UCSD-AML1 (cell line): ENCODE results near the gene IVD.

Experiments
- DNase-seq: peaks from one replicate; lab custom pipeline; 2025; ENCODE audit not compliant: unreplicated experiment; lab: John Stamatoyannopoulos, UW

The IVD gene

DNA sequence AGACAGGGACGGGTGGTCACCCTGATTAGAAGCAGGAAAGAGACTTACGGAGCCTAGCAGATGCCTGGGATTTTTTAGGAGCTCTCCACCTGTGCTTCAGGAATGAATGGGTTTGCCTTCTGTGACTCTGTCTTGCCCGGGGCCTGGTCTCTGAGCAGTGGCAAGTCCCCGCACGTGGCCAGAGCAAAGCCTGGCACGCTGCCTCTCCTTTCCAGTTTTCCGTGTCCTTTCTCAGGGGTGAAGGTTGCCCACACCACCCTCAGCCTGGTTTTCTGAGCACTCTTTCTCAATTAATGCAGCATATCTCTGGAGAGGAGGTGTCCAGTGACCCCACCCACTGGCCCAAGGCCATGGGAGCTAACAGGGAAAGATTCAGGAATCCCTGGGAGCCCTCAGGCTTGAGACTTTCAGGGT is 50.7 kb downstream of the IVD start:
- no peak for DNase-seq

DNA sequence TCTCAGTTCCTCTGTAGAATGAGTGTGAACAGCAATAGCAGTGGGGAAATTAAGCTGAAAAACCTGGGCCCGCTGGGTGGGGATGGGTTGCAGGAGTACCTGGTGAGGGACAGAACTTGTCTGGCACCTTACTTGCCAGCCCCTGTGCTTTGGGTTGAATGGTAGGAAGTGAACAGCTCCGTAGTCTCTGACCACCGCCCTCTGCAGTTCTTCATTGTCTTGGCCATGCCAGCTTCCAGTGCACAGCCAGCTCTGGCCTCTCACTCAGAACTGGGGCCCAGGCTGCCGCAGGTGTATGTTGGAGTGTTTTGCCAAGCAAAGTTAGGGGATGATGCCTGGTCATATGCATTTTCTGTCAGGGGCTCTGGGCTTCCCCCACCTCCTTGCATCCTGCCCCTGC is 51.1 kb downstream of the IVD start:
- DNase-seq = no peak

DNA sequence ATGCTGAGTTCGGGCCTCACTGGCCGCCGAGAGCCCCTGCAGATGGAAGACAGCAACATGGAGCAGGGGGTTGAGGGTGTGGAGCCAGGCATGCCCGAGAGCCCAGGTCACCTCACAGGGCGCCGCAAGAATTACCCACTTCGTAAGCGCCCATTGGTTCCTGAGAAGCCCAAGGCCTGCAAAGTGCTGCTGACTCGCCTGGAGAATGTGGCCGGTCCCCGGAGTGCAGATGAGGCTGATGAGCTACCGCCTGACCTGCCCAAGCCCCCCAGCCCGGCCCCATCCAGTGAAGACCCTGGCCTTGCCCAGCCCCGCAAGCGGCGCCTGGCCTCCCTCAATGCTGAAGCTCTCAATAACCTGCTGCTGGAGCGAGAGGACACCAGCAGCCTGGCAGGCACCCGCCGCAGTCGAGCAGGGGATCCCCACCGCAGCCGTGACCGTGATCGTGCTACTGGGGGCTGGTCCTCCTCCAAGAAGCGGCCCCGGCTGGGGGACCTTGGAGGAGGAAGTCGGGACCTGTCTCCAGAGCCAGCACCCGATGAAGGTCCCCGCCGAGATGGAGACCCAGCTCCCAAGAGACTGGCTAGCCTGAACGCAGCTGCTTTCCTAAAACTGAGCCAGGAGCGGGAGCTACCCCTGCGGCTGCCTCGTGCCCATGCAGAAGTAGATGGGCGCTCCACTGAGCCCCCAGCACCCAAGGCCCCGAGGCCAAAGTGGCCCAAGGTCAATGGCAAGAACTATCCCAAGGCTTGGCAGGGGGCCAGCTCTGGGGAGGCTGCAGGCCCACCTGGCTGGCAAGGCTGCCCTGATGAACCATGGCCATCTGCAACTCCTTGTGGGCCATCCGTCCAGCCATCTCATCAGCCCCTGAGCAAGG is 53.1 kb downstream of the IVD start:
- no peak for DNase-seq

DNA sequence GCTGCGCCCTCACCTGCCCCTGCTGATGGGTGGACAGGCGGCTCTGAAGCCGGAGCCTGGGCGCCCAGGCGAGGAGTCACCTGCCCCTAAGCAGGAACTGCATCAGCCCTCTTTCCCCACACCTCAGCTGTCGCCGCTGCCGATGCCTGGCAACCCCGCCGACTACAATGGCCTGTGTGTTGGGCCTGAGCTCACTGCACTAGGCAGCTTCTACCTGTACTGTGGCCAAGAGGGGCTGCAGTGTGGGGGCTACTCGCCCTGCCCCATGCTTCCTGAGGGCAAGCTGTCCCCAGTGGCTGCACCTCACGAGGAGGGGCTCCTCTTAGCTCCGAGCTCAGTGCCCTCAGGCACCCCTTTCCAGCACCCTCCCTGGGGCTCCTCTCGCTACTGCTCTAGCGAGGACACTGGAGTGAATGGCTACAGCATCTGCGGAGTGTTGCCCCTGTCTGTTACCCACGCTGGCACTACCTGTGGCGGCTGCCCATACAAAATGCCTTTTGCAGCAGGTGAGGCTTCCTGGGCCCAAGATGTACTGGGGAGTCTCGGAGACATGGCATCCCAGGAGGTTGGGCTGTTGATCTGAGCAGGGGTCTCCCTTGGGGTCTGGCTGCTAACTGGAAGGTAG is 53.9 kb downstream of the IVD start:
- no peak for DNase-seq

DNA sequence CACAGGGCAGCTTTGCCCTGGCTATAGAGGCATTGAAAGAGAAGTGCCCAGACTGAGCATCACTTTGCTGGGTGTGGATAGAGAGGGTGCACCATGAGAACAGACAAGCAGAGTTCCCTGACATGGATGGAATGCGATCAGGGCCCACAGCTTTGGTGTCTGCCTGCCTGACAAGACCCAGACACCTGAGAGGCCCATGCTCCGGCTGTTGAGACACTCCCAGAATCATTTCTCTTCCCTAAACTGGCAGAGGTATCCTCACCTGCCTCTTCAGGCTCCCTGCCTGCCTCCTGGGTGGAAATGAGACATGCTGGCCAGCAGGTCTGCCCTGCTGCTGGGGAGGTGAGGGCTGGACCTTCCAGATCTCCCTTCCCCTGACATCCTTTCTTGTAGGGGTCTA is 54.8 kb downstream of the IVD start:
- DNase-seq = no peak

DNA sequence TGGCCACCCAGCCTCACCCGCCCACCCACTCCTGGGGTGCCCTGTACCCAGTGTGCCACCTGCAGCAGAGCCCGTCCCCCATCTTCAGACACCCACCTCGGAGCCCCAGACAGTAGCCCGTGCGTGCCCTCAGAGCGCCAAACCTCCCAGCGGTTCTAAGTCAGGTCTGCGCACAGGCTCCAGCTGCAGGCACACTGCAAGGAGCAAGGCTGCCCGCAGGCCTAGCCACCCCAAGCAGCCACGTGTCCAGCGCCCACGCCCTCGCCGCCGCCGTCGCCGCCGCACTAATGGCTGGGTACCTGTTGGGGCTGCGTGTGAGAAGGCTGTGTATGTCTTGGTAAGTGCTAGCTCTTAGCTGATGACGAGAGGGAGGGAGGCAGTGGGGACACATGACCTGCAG is 56.4 kb downstream of the IVD start:
- DNase-seq = no peak

DNA sequence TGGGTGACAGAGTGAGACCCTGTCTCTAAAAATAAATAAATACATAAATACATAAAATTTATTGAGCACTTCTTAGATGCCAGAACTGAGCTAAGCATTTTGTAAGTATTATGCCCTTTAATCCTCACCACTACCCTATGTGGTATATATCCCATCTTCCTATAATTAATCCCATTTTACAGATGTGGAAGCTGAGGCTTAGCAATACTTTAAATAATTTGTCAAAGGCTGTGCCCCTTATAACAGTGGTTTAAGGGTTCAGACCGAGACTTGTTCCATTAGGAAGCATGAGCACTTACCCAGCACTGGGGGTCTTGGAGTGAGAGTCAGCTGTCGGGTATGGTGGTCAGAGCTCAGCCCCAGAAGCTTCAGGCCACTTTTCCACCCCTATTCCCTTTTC is 57.7 kb downstream of the IVD start:
- no peak for DNase-seq

DNA sequence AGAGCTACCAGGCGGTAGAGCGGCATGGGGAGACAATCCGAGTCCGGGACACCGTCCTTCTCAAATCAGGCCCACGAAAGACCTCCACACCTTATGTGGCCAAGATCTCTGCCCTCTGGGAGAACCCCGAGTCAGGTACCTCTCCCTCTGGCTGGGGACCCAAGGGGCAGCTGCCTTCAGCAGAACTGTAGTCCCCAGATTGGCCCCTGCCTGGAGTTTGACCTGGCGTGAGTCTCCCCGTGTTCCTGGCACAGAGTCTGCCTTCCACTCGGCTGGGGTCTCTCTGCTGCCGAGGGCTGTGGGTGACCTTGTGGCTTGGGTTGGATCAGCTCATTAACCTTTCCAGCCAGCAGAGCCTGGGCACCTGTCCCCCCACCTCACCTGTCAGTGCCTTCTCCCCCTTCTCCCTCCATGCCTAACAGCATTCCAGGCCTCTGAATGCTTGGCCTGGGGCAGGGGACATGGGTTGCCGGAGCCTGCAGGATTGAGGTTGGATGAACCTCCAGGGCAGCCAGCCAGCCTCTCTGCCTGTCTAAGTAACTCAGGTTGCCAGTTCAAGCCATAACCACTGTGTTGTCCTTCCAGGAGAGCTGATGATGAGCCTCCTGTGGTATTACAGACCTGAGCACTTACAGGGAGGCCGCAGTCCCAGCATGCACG is 58.4 kb downstream of the IVD start:
- no peak for DNase-seq

DNA sequence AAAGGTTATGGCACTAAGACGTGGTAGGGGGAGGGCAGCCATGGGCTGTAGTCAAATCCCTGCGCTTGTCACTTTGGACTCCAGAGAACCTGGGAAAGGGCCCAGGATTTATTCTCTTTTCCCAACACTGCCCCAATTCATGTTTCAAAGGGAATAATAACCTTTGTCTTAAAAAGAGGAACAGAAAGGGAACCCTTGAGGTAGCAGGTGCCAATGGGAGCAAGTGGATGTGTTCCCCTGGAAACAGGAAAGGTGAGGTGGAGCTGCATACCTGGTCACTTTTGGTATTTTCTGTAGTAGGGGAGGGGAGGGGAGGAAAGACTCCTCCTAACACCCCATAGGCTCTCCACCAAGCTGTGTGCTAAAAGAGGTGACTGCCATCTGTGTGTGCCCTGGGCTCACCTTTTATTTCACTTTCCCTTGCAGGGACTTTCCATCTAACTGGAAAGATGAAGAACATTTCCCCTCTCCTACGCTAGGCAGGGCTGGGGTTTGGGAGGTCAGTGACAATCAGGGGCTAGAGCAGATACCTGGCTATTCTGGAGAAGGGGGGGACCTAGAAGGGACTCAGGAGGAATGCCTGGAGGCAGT is 59.1 kb downstream of the IVD start:
- DNase-seq = no peak

DNA sequence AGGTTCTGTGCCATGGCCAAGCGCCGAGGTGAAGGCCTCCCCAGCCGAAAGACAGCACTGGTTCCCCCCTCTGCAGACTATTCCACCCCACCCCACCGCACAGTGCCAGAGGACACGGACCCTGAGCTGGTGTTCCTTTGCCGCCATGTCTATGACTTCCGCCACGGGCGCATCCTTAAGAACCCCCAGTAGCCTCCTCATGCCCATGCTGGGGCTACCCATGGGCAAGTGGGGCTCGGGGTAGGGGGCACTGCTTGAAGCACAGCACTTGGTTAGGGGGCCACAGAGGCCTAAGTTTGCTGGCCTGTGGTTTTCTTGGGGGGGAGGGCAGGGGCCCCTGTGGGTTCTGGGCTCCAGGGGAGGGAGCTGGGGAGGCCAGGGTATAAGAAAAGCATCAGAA is 60.3 kb downstream of the IVD start:
- DNase-seq = no peak

DNA sequence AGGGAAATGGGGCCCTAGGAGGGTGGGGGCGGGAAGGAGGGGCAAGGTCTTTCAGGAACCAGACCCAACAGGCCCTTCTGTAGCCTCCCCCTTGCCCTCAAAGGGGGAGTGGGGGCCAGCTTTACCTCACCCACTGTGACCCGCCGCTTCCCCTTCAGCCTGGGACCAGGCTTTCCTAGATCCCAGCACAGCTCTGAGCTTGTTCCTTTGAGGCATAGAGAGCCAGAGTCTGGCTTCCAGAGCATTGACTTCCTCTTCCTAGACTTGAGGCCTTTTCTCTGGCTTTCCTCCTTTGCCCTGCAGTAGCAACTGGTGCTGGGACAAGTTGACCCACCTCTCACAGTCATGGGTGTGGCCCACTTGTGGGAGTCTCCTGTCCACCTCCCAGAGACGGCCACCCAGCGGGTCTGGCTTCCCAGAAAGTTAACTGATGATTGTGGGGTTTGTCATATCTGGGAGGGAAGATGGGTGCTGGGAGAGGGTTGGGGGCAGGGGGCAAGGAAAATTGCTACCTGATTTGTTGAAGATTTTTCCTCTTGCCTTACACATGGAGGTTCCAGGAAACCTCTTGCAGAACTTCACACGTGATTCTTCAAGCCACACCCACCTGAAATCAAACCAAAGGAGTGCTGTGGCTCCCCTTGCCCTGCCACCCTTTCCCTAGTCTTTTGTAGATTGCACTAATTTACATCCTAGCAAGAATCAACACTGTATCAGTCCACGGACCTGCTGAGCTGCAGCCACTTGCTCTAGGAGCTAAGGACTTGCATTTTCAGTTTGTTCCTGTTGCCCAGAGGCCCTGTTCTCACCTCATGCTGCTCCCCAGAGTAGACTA is 61.0 kb downstream of the IVD start:
- no peak for DNase-seq

DNA sequence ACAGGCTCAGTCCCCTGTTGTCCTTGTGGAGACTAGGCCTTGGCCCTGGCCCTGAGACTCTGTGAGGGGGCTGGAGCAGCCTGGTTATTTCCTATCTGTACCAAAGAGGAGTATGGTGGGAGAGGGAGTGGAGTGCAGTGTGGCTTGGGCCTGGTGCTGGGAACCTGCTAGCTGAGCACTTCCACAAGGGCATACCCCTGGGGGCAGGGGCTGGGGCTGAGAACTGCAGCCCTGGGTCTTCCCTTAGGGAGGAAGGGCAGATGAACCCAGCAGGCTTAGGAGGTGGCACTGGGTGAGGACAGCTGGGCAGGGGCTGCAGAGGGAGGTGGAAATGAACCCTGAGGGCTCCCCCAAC is 61.6 kb downstream of the IVD start:
- DNase-seq = no peak

DNA sequence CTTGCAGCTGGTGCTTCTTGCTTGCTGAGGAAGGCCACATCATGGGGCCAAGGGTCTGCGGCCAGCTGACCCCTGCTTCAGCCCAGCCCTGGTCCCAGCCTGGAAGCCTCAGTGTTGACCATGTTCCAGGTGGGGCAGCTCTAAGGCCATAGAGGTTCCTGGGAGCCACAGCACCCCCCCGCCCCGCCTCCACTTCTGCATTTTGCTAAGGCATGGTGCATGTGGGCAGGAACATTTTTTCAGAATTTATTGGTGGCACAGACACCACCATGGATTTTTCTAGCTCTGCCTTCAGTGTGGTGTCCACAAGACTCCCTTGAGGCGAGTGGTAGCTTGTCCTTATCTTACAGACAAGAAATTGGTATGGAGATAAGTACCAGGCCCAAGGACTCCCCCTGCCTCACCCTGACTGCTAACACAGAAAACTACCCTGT is 63.3 kb downstream of the IVD start:
- DNase-seq = no peak

DNA sequence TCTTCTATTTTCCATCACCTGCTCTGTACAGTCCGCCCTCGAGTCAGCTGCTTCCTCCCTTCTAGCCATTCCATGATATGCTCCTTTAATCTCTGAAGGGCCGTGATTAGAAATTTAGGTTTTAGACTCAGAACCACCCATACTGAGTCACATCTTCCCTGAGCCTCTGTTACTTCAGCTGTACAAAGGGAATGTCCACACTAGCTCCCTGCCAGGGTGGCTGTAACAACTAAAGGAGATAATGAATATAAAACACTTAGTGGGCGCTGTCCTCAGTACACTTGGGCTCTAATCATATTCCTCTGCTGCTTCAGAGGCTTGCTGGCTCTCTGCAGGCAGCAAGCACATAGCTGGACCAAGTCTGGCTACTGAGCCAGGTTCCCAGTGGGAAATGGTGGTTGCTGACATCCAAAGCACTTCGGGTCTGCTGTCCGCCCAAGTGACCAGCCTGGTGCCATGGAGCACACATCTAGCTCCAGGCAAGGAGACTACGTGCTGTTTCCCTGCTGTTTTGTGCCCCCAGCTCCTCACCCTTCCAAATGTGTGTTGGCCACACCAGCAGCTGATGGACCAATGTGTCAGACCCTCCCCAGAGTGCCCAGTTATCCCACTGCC is 64.3 kb downstream of the IVD start:
- no peak for DNase-seq

DNA sequence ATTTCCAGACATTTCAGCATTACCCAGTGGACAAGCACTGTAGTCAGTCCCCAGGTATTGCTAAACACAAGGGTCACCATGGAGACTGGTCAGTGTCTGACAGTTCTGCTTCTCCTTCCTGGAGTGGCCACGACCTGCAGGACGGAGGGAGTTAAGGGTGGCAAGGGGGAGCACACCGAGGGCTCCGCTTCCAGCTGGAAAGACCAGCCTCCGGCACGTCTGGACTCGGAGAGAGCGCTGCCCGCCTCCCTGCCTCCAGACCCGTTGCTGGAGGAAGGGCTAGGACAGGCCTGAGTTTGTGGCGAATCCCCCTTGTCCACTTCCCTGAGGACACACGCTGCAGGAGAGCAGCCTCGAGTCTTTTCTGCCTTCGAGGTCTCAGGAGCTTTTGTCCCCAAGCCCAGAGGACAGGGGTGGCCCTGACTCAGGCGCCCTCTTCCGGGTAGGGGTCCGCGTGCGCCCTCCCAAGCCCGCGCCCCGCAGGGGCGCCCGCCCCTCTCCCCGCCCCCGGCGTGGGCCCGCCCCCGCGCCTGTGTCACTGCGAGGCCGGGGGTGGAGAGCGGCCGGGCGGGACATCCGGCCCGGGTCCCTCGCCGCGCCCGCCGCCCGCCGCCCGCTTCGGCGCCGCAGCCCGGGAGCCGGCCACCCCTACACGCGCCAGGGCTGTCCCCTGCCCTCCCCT is 65.0 kb downstream of the IVD start, which contains the start of gene CHST14:
CHST14 (plus strand) TSS at position 562 of the 682 bp plus-strand sequence. CDS start 230 bp downstream, outside the sequence.
- peak; percentile 77 for DNase-seq
